ENCODE results near the gene RHAG.
"Not testable (repeated sequence)": the region's sequence is repeated elsewhere in the genome, so short reads cannot be mapped to it uniquely, and the experiment has no call there.

RHAG gene

DNA sequence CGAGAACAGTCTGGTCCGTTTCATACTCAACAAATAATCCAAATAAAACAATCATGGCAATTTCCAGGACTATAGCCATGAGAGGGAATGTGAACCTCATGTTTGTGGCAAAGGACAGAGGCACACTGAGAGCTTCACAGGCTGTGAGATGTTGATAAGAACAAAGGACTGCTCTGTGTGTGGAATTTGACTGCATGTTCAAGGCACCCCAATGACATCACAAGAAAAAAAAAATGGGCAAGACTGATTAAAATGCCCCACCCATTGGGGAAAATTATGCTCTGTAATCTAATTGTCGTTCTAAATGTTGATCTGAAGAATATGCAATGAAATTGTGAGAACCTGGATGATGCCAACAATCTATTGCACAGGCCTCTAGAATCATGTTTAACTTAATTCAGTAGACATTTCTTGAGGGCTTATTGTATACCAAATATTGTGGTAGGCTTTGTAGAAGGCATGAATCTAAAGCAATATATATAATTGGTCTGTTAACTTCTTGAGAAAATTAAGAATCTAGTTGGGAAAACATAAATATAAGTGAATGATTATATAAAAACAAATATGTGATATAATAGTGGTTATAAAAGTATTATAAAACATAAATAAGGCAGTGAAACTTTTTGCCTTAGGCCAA is at the start of gene RHAG:
Gene RHAG, minus strand, starts transcription at position 127 of the 637 bp plus-strand sequence. Its CDS starts 27 bp downstream, at position 100.
- no peak for DNase-seq

DNA sequence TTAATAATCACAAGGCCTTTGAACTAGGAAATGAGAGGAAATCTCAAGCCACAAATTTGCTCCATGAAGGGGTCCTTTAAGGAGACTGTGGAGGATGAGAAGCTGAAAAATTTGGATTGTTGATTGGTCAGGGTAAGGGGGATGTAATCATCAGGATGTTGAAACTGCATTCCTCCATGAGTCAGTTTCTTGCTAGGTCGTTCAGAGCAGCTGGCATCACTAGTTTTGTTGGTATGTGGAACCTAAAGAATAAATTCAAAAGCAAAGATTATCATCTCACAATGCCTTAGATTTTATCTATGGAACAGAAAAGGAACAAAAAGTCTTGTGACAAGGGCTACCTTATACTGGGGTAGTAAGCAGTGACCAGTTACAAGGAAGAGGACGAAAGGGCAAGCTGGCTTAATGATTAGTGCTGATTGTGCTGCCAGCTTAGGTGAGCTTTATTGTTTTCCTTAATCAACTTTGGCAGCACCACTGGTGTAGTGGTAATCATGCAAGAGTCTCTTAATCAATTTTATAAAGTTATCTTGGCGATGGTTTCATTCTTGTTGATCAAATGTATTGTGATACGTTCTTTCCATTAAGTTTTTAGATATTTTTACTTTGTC is 40.1 kb upstream of the RHAG start:
- no peak for DNase-seq

DNA sequence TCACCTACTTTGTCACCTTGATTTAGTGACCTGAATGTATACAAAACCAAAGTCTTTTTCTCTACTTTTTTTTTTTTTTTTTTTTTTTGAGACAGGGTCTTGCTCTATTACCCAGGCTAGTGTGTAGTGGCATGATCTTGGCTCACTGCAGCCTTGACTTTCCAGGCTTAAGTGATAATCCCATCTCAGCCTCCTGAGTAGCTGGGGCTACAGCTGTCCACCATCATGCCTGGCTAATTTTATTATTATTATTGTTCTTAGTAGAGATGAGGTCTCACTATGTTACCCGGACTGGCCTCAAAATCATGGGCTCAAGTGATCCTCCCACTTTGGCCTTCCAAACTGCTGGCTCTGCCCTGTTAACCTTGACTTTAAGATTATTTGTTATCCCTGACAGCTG is 39.2 kb upstream of the RHAG start:
- DNase-seq: no peak

DNA sequence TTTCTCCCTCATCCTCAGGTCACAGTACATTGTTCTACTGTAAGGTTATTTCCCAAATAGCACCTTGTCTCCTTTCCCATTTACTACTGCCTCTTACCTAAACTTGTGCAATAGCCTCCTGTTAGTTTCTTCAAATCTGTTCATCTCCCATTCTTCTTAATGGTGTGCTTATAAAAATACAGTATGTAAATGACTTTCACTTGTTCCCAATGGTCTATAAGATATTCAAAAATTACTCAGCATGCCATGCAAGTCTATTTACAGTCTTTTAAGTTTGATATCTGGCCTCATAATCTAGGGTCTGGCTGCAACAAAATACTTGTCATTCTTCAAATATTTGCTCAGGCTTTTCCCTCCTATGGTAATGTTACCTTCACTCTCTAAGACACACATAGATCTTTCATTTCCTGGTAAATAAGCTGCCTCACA is 31.5 kb upstream of the RHAG start:
- DNase-seq: no peak

DNA sequence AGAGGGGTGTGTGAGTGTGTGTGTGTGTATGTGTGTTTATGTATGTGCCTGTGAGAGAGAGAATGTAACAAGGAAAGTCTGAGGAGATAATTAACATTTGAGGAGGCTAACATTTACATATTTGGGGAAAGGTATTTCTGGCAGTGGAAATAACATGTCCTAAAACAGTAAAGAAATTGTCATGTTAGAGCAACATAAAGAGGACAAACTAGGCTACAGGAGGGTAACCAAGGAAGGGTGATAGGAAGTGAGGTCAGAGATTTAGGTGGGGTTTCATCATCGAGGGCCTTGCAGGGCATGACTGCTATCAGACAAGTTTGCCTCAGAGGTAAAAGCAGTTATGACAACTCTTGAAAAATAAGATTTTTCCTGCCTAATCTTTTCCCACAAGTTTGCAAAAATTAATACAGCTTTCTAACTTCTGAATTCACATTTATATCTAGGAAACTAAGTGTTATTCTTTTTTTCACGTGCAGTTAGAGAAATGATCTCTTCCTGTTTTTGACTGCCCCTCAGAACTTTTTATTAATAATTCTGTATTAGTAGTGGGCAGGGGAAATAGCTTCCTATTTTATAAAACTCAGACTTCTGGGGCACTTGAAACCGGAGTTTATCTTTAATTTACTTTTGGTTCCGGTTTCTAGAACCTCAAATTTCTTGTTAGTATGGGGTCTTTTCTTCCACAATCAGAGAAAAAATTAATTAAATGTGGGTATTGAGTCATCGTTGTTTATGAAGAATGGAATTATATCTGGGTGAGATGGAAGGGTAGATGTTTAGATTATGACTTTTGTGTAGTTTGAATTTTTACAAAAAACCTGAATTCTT is 30.5 kb upstream of the RHAG start:
- no peak for DNase-seq

DNA sequence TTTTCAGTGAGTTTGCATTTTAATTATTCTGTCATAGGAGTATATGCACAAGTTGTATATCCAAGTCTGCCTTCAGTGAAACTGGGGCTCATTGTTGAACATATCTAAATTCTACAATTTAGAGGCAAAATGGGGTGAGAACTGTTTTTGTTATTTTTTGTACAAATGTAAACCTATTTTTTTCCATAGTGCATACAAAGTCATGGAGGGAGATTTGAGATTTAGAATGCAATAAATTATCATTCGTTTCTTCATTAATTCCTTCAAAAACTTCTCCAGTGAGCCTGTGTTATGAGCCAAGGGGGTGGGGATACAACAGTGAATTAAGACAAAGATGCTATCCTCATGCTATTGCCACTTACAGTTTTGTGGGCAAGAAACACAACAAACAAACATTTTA is 29.8 kb upstream of the RHAG start:
- no peak for DNase-seq

DNA sequence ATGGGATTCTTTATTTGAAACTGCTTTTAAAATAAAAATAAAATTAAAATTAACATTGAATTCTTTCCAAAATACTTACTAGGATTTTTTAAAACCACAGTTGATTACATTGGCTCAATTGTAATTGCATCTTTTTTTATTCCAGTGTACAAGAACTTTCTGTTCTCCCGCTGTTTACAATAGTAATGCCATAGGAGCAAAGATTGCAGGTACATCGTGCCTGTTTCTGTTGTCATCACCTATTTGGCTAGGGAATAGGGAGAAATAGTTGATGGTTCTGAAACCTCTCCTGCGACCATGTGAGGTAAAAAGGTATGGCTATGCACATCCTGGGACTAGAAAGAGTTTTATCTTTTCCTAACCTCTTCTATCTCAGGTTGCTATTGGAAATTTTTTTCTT is 28.2 kb upstream of the RHAG start:
- no peak for DNase-seq

DNA sequence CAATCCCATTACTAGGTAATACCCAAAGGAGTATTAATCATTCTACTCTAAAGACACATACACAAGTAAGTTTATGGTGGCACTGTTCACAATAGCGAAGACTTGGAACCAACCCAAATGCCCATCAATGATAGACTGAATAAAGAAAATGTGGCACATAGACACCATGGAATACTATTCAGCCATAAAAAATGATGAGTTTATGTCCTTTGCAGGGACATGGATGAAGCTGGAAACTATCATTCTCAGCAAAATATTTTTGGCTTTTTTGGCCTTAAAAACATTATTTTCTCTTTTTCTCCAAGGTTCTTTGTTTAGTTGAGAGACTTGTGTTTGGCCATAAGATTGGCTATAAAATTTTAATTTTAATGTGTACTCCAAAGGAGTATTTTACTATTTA is 27.4 kb upstream of the RHAG start:
- DNase-seq: not testable (repeated sequence)

DNA sequence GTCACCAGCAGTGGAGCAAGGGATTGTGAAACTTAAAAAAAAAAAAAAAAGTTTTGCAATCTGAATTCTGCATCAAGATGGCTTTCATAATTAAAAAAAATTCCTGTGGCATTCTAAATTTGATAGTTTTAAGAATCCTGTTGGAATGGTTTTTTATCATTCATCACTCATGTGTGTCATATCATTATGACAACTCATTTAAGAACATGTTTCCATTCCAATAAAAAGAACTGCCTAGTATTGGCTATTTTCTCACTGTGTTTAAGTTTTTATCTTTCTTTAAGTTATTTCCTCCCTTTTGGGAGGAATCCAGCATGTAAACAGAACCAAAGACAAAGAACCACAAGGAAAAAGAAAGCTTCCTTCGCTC is 26.2 kb upstream of the RHAG start:
- DNase-seq: no peak

DNA sequence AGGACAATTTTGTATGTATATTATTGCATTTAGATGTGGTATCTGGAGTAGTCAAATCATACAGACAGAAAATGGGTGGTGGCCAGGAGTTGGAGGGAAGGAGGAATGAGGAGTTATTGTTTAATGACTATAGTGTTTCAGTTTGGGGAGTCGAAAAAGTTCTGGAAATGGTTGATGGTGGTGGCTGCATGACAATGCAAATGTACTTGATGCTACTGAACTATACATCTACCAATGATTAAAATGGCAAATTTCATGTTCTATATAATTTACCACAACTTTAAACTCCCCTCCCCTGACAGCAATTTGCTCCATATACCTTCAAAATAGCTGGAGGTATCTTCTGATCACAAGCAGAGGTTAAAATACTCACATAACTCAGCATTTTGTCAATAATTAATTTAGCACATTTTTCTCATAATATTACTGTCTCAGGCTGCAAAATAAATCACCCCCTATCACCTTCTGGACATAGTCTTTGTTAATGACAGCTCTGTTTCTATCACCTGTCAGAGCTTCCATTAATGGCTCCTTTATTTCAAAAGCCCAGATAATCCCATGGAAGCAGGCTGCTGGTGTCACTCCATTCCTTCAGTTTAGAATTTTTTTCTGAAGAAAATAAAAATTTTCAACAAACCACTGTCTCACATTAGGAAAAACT is 25.7 kb upstream of the RHAG start:
- DNase-seq: no peak

DNA sequence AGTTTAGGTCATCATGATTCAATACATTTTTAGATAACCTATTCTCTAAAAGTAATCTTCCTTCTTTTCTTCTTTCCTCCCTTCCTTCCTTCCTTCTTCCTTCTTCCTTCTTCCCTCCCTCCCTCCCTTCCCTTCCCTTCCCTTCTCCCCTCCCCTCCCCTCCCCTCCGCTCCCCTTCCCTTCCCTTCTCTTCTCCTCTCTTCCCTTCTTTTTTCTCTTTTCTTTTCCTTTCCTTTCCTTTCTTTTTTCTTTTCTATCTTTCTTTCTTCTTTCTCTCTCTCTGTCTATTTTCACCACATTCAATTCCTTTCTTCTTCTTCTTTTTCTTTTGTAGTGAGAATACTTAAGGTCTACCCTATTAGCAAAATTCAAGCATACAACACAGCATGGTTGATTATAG is 17.3 kb upstream of the RHAG start:
- no peak for DNase-seq

DNA sequence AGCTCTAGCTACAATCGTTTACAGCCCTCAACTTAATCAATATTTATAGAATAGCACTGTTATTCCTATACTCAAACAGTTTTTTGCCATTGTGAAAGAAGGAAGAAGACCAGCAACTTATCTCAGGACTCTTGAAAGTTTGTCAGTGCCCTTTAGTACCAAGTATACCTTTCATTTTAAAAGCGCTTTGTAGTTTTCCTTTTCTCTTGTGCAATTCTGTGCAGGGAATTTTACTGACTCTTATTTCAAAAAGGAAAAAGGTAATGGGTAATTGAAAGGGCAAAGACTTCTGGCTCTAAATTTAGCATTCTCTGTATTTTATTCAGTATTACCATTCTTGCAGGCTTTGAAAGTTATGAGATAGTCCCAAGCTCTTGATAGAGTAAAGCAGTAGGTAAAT is 16.8 kb upstream of the RHAG start:
- no peak for DNase-seq

DNA sequence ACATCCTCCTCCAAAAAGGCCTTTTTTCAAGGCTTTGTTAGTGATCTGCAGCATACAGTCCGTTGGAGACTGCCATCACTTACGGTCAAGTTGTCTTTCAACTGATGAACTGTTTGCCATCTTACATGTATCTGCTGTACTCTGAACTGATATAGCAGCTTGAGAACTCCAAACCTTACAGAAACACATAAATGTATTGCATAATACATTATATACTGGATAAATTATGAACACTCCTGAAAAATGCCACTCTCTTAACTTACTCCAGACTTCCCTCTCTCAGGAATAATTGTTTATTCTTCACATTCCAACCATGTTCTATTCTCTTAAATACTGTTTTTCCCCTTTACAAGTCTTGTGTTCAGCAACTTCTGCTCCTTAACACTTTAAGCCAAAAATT is 14.6 kb upstream of the RHAG start:
- DNase-seq: no peak

DNA sequence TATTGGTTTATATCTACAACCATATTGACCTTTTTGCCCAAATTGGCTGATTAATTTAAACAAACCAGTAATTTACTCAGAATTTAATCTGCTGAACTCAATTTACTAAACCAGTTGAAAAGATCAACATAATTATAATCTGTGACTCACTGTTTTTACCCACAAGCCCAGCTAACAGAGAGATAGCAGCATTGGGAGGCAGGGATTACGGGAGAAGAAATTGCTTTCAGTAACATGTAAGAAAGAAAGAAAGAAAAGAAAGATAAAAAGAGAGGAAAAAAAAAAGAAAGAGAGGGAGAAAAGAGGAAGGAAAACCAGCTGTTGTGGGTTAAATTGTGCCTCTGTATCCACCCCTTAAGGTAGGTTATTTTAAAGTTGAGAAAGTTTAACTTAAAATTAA is 13.3 kb upstream of the RHAG start:
- no peak for DNase-seq

DNA sequence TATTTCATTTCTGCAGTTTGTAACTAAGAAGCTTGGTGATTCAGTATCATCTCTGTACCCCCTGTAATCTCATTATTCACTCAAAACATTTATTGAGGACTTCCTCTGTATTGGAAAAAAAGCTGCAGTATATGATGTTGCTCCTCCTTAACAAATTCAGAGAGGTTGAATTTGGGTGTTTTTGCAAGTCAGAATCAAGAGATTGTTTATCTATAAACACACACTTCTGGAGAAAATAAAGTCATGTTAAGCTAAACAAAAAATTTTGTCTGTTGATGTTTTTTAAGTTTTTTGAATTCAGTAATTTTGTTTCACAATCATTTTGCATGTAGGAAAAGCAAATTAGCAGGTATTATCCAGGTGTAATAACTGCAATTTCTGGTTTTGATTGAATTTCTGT is 11.4 kb upstream of the RHAG start:
- DNase-seq: no peak

DNA sequence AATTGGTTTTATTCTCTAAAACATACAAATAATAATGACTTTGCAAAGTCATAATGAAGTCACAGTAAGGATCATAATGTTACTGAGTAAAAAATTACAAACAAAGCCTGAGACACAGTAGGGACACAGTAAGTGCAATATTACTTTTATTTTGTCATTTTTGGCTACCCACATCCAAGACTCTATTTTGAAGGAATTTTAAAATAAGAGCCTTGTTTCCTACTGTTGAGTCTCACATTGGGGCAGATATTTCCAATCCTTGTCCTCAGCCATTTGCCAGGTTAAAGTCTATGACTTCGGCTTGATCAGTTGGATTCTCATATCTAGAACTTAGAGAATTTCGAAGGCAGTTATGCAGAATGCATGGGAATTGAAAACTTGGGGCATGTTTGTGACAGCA is 10.8 kb upstream of the RHAG start:
- no peak for DNase-seq

DNA sequence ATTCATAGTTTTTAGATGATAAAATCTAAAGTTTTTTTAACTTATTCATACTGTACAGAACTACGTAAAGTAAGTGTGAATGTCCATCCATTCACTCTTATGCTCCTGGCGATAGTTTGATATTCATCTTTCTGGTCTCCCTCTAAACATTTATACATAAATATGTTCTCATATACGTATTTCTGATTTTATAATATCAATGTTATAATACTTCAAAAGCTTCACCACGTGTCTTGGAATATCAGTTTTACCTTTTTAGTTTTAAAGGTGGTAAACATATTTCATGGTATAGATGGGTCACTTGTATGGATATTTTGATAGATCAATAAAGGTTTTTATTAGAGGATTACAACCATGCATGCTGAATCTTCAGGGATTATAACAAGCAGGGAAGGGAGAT is 10.3 kb upstream of the RHAG start:
- no peak for DNase-seq

DNA sequence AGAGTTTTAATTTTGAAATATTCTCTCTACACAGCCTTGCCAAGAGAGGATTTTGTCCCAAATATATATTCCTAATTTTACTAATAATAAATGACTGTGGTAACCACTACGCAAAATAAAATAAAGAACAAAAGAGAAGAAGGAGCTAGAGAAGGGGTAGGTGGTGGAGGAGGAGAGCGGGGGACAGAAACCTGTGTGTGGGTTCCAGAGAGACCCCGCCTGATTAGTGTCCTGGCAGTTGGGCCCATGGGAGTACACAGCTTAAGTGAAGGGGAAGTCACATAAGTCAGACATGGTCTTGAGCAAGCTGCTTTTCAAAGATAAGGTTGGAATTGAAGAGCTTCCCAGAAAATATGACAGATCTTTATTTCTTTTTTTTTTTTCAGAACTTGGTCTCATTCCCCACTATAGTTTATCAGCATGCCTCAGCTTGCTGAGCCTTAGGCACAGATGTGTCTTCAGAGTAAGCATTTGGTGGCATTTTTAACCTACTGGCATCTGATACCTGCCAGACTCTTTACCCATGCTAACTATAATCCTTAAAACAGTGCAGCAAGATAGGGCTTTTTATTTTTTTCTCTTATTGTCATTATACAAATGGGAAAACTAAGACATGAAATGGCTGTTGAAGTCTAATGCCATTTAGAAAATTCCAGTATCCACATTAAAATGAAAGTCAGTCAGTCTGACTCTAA is 9.6 kb upstream of the RHAG start:
- DNase-seq: no peak

DNA sequence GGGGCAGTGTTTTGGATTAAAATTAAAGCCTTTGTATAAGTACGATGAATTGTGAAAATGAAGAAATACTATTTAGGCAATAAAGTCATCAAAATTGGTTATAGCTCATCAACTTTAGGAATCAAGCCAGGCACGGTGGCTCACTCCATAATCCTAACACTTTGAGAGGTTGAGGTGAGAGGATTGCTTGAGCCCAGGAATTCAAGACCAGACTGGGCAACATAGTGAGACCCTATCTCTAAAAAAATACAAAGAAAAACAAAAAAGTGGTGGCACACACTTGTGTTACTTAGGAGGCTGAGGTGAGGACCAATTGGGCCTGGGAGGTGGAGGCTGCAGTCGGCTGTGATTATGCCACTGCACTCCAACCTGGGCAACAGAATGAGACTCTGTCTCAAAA is 8.5 kb upstream of the RHAG start:
- no peak for DNase-seq

DNA sequence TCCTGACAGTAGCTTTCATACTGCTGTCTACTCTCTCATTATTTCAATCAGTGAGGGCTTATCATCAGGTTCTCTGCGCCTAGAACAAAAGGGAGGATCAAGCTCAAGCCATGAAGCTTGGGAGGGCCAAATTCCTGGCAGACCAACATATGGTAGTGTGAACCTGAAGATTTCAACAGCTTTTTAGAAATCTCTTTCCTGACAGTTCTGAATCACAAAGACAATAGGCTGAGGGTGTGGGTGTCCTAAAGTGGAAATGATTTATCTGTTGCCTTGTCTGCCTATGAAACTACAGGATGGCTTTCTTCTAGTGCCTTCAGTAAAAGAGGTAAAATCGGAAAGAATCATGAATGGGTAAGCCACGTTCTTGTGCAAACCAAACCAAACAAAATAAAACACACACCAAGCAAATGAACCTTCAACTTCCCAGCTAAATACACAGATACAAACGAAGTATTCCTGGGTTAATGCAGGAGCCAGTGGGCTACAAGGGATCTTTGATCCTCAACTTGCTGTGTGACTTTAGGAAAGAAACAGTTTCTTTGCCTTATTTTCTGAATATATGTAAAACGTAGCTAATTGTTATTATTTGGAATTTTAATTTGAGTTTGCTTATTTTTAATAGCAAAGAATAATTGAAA is 2.7 kb upstream of the RHAG start:
- DNase-seq: no peak

DNA sequence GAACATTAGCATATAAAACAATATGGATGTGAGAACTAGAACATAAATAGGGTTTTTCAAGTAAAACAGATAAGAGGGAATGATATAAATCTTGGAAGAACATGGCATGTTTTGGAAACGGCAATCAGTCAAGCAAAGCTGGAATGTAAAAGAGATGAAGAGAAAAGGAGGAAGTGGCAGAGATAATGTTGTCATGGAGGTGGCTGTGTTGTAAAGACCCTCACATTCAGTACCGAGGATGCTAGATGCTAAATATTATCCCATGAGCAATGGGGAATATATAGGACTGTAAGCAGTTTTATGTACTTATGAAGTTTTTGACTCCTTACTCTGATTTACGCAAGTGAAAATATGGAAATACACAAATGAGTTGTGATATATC is 702 bp upstream of the RHAG start:
- DNase-seq: no peak

DNA sequence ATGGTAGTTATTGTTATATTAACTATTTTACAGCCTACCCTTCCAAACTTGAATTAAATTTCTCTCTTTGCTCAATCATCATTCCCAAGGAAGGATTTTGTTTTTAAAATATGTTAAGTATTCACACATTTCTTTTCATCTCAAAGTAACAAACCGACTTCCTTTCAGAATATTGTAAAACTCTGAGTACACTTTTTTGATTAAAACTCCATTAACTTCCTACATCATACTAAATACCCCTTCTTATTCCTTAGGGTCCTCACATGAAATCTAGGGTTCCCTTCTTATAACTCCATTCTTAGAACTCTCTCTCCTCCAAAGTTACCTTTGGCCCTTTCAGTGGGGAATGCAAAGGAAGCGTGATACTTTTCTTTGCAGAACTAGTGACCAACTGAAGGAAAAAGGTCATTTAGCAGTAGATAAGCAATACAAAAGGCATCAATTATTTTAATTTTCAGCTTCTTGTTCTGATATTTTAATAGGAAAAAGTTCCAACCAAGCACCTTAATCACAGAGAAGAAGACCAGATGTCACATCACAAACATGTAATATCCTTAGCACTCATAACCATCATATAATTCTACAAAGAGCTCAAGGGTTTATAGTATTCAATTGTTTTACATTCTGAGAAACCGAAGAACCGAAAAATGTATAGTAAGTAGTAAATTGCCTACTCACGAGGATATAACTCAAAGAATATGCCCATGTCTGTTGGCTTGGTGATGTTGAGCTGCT is 494 bp downstream of the RHAG start:
- no peak for DNase-seq
